ENCODE measurements around the gene PLVAP.

- no peak for TF ChIP-seq GATA3 (IDR thresholded peaks at IDR 0.05; ENCODE audit: low read depth, low read length)
- TF ChIP-seq GATA2 (IDR thresholded peaks at IDR 0.05; ENCODE audit: low read depth, low read length): no peak
Observed at GRCh38 chr19:17391371-17392151, 14.4 kb upstream of the PLVAP start.
